ENCODE results near the gene LUZP2. TPM values are rescaled to one million over a fixed set of nuclear protein-coding genes. Genes with fewer than 3 reads are reported as not detected.

Gene LUZP2
- total RNA-seq, 3 donors from 2014 or later, result 1.6 to 5.6 (median 4.4) TPM

DNA sequence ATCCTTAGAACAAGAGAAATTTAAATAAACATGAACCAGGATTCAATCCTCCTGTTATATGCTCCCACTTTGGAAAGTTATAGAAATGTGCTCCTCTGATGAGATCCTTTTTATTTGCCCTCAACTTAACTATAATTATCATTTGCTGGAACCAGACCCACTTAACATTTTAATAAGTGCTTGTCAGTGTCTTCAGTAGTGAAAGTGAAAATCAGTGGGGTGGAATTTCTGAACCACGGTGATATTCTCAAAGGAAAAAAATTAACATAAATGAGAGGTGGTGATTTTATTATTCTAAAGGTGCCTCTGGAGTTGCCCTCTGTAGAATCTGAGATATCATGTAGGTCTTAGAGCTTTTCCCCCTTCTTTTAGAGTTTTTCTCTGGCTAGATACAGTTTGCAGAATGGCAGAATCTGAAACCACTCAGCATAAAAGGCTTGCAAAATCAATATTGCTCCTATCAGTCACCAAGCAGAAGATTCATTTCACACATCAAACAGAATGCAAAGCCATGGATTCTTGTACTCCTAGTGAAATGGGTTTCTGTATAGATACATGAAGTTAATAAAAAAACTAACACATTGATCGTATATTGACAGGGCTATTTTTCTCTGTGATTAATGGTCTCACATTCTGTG is 213.2 kb downstream of the LUZP2 start:
- ATAC-seq (no peak), DNase-seq (no peak)
- no peak for TF ChIP-seq CTCF (IDR thresholded peaks at IDR 0.05)
- intact Hi-C loops (cut with DNase I, micrococcal nuclease), result no loop called here
- H3K9me3 ChIP-seq, result no peaks in the 10 kb centered on the region
- no peak overlapping the region for H3K4me3 ChIP-seq
- no peaks in the 10 kb centered on the region for H3K36me3 ChIP-seq (ENCODE audit: low read depth)
- H3K4me1 ChIP-seq (ENCODE audit: low read depth), result no peaks in the 10 kb centered on the region

DNA sequence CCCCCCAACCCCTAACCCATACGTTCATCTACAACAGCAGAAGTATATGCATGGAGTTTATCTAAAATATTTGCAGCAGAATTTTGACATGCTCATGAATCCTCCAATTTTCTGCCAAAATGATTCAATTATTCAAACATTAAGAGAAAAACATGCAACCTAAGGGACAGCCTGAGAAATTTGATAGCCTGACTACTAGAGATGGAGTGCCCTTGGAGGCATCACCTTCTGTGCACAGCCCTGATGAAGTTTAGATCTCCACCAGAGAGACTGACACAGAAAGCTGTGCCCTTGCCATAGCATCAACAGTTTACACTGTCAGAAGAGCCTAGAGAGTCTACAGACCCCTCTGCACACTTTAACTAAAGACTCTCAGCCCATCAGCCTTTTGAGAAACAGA is 217.7 kb downstream of the LUZP2 start:
- ATAC-seq, result no peak
- Histone ChIP-seq H3K9me3 (no peaks in the 10 kb centered on the region), H3K4me1 (ENCODE audit: low read depth) (no peaks in the 10 kb centered on the region), H3K4me3 (no peak overlapping the region), H3K36me3 (ENCODE audit: low read depth) (no peaks in the 10 kb centered on the region)
- intact Hi-C loops (cut with DNase I, micrococcal nuclease), result no loop called here
- TF ChIP-seq CTCF (IDR thresholded peaks at IDR 0.05), result no peak
- DNase-seq, result no peak

DNA sequence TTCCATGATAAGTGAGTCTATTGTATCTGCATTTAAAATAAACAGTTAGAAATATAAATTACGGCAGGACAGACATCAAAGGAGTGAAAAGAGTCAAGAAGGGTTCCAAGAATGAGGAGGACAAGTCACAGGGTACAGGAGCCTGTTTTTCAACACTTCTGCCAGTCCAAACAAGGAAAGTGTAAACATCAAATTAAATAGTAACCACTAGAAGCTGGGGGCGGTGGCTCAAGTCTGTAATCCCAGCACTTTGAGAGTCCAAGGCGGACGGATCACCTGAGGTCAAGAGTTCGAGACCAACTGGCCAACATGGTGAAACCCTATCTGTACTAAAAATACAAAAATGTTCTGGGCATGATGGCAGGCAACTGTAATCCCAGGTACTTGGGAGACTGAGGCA is 219.6 kb downstream of the LUZP2 start:
- intact Hi-C loops (cut with DNase I, micrococcal nuclease), result no loop called here
- Histone ChIP-seq H3K4me1 (ENCODE audit: low read depth) (no peaks in the 10 kb centered on the region), H3K9me3 (no peaks in the 10 kb centered on the region), H3K4me3 (no peak overlapping the region), H3K36me3 (ENCODE audit: low read depth) (no peaks in the 10 kb centered on the region)
- no peak for TF ChIP-seq CTCF (IDR thresholded peaks at IDR 0.05)
- DNase-seq (no peak), ATAC-seq (no peak)

GRCh38 chr11:24723231-24723630 is 226.4 kb downstream of the LUZP2 start:
- H3K36me3 ChIP-seq (ENCODE audit: low read depth), result no peaks in the 10 kb centered on the region
- intact Hi-C loops (cut with DNase I, micrococcal nuclease), result no loop called here
- ATAC-seq, result no peak
- TF ChIP-seq CTCF (IDR thresholded peaks at IDR 0.05), result no peak
- H3K4me1 ChIP-seq (ENCODE audit: low read depth), result no peaks in the 10 kb centered on the region
- no peaks in the 10 kb centered on the region for H3K9me3 ChIP-seq
- DNase-seq, result no peak
- H3K4me3 ChIP-seq, result no peak overlapping the region

DNA sequence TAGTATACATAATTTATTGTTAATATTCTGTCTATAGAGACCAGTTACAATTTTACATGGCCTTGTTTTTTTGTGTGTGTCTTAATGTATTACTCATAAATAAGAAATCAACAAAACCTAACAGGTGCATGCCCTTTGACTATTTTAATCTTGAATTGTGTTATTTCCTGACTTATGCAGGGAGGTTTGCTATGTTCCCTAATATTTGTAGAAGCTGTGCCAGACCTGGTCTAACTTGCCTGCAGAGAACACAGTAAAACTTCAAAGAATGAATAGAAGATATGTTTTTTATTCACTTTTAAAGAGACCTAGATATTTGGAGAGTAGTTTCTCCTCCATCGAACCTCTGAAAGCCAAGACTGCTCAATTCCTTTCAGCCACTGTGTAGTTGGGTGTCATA is 234.7 kb downstream of the LUZP2 start:
- intact Hi-C loops (cut with DNase I, micrococcal nuclease), result no loop called here
- no peak for TF ChIP-seq CTCF (IDR thresholded peaks at IDR 0.05)

GRCh38 chr11:24734742-24735237 is 237.9 kb downstream of the LUZP2 start:
- no peak for ATAC-seq

More for the DNA sequence above, 234.7 kb downstream of the LUZP2 start:
- DNase-seq (no peak), ATAC-seq (no peak)
- H3K4me1 ChIP-seq (ENCODE audit: low read depth), result no peaks in the 10 kb centered on the region
- no peaks in the 10 kb centered on the region for H3K36me3 ChIP-seq (ENCODE audit: low read depth)
- H3K9me3 ChIP-seq, result no peaks in the 10 kb centered on the region
- no peak overlapping the region for H3K4me3 ChIP-seq

More at GRCh38 chr11:24734742-24735237, 237.9 kb downstream of the LUZP2 start:
- no peak for DNase-seq
- TF ChIP-seq CTCF (IDR thresholded peaks at IDR 0.05), result no peak
- no peaks in the 10 kb centered on the region for H3K36me3 ChIP-seq (ENCODE audit: low read depth)
- H3K4me3 ChIP-seq, result no peak overlapping the region
- H3K9me3 ChIP-seq, result no peaks in the 10 kb centered on the region
- no peaks in the 10 kb centered on the region for H3K4me1 ChIP-seq (ENCODE audit: low read depth)
- intact Hi-C loops (cut with DNase I, micrococcal nuclease), result no loop called here
